IMR-90 (cell line): ENCODE measurements around the gene RAPGEF1. TPM values are rescaled to one million over a fixed set of nuclear protein-coding genes. Genes with fewer than 3 reads are reported as not detected.

ENCODE experiments used
- ATAC-seq: fragments of 200-7000 bp; cut with Tn5 transposase; 2 replicates; pipeline ENCODE4 v1.9.1; 2020; ENCODE audit warnings: low read depth, mild to moderate bottlenecking, moderate library complexity
- BruUV-seq: library from RNA; stranded (reverse); fragments of 400-500 nt; replicated peaks from 2 replicates; lab custom pipeline; 2021; lab: Mats Ljungman, UMichigan
- CTCF ChIA-PET: fragments of 300-600 bp; formaldehyde crosslinking; extraction: SDS; loops from one replicate; lab custom pipeline; 2021; ENCODE audit warnings: antibody characterized with exemption; lab: Yijun Ruan, JAX
- POLR2A ChIA-PET: fragments of 300-600 bp; sonication (Branson Sonifier 250); formaldehyde crosslinking; loops from one replicate; lab custom pipeline; 2022; ENCODE audit warnings: antibody characterized with exemption; ENCODE audit not compliant: unreplicated experiment; lab: Charles Lee
- DNase-seq: peaks from one replicate; pipeline ENCODE4 v3.0.0; 2013
- H2AFZ ChIP-seq: replicated peaks from 2 replicates; pipeline ENCODE3; 2013; ENCODE audit warnings: low read length, mild to moderate bottlenecking; ENCODE audit not compliant: poor library complexity
- H2AK5ac ChIP-seq: 2 replicates; pipeline ENCODE4 v1.6.1; 2013; ENCODE audit warnings: low read depth, low read length, inconsistent platforms
- H2AK9ac ChIP-seq: replicated peaks from 2 replicates; pipeline ENCODE3; 2013; ENCODE audit warnings: mild to moderate bottlenecking, low read depth, low read length, moderate library complexity; ENCODE audit not compliant: poor library complexity
- H2BK120ac ChIP-seq: 2 replicates; pipeline ENCODE4 v1.6.1; 2013; ENCODE audit warnings: low read depth, low read length, inconsistent platforms
- H2BK15ac ChIP-seq: 3 replicates; pipeline ENCODE4 v1.6.1; 2013; ENCODE audit warnings: low read depth, low read length, inconsistent platforms
- H2BK20ac ChIP-seq: 2 replicates; pipeline ENCODE4 v1.6.1; 2013; ENCODE audit warnings: low read depth, mild to moderate bottlenecking, inconsistent platforms, low read length, moderate library complexity
- H2BK5ac ChIP-seq: 2 replicates; pipeline ENCODE4 v1.6.1; 2013; ENCODE audit warnings: mild to moderate bottlenecking, low read depth, low read length, inconsistent platforms; ENCODE audit not compliant: poor library complexity, severe bottlenecking
- H3K14ac ChIP-seq: replicated peaks from 2 replicates; pipeline ENCODE4 v1.6.1; 2013; ENCODE audit warnings: low read depth, low read length, inconsistent platforms
- H3K18ac ChIP-seq: 2 replicates; pipeline ENCODE4 v1.6.1; 2013; ENCODE audit warnings: low read depth, low read length, control low read depth
- H3K23ac ChIP-seq: 2 replicates; pipeline ENCODE4 v1.6.1; 2013; ENCODE audit warnings: low read depth, low read length, inconsistent platforms
- H3K27ac ChIP-seq: 2 replicates; pipeline ENCODE4 v1.5.1; 2013; ENCODE audit warnings: mild to moderate bottlenecking, control low read depth, low read length; ENCODE audit not compliant: insufficient read depth
- H3K27me3 ChIP-seq: 2 replicates; pipeline ENCODE4 v1.6.1; 2013; ENCODE audit warnings: low read length; ENCODE audit not compliant: control insufficient read depth, insufficient read depth
- H3K36me3 ChIP-seq: 2 replicates; pipeline ENCODE4 v1.6.1; 2013; ENCODE audit warnings: low read length, mixed read lengths; ENCODE audit not compliant: control insufficient read depth, insufficient read depth
- H3K4ac ChIP-seq: 2 replicates; pipeline ENCODE4 v1.6.1; 2013; ENCODE audit warnings: low read depth, low read length, inconsistent platforms
- H3K4me1 ChIP-seq: 2 replicates; pipeline ENCODE4 v1.6.1; 2013; ENCODE audit warnings: low read length, mixed read lengths; ENCODE audit not compliant: control insufficient read depth, insufficient read depth
- H3K4me2 ChIP-seq: 2 replicates; pipeline ENCODE4 v1.6.1; 2013; ENCODE audit warnings: low read depth, mild to moderate bottlenecking, control low read depth, low read length, moderate library complexity
- H3K4me3 ChIP-seq: 2 replicates; pipeline ENCODE4 v1.5.1; 2013; ENCODE audit warnings: low read depth, mild to moderate bottlenecking, control low read depth, low read length, moderate library complexity; ENCODE audit not compliant: insufficient read depth
- H3K56ac ChIP-seq: 2 replicates; pipeline ENCODE4 v1.6.1; 2013; ENCODE audit warnings: low read length, inconsistent platforms; ENCODE audit not compliant: insufficient read depth; ENCODE audit errors: extremely low read depth
- H3K79me1 ChIP-seq, 2 experiments: 2 replicates each; pipeline ENCODE4 v1.6.1; 2013; ENCODE audit warnings: low read length in 2 of 2, inconsistent platforms in 1 of 2, low read depth in 1 of 2
- H3K9ac ChIP-seq: 2 replicates; pipeline ENCODE4 v1.6.1; 2013; ENCODE audit warnings: low read depth, low read length, control low read depth
- H3K9me1 ChIP-seq: 2 replicates; pipeline ENCODE4 v1.6.1; 2013; ENCODE audit warnings: low read length, inconsistent platforms; ENCODE audit not compliant: insufficient read depth
- H3K9me3 ChIP-seq: 2 replicates; pipeline ENCODE4 v1.6.1; 2013; ENCODE audit warnings: low read length; ENCODE audit not compliant: control insufficient read depth, insufficient read depth
- H4K20me1 ChIP-seq: 2 replicates; pipeline ENCODE4 v1.6.1; 2013; ENCODE audit warnings: low read length, inconsistent platforms; ENCODE audit not compliant: insufficient read depth
- H4K5ac ChIP-seq: 2 replicates; pipeline ENCODE4 v1.6.1; 2013; ENCODE audit warnings: mild to moderate bottlenecking, low read depth, low read length, control low read depth
- H4K8ac ChIP-seq, 2 experiments: 2 replicates each; pipeline ENCODE4 v1.6.1; 2013; ENCODE audit warnings: low read depth in 2 of 2, low read length in 2 of 2, control low read depth in 1 of 2, inconsistent platforms in 1 of 2
- H4K91ac ChIP-seq: 2 replicates; pipeline ENCODE4 v1.6.1; 2013; ENCODE audit warnings: low read depth, low read length, inconsistent platforms; ENCODE audit not compliant: insufficient read depth
- BHLHE40 ChIP-seq: fragments of 150-350 bp; IDR thresholded peaks from 2 replicates; pipeline ENCODE4 v1.6.1; 2016; ENCODE audit warnings: mild to moderate bottlenecking, low read depth, low read length
- CEBPB ChIP-seq: IDR thresholded peaks from 2 replicates; pipeline ENCODE4 v1.6.1; 2012; ENCODE audit warnings: low read depth, low read length, improper control_type of control experiment
- CHD1 ChIP-seq: IDR thresholded peaks from 2 replicates; pipeline ENCODE4 v1.6.1; 2012; ENCODE audit warnings: low read depth, low read length, improper control_type of control experiment
- CTCF ChIP-seq: conservative IDR thresholded peaks from 2 replicates; pipeline ENCODE4 v1.5.1; 2012; ENCODE audit warnings: mild to moderate bottlenecking, low read depth, low read length, improper control_type of control experiment
- MXI1 ChIP-seq: IDR thresholded peaks from 2 replicates; pipeline ENCODE4 v1.6.1; 2012; ENCODE audit warnings: low read depth, mild to moderate bottlenecking, low read length, moderate library complexity, borderline replicate concordance
- NFE2L2 ChIP-seq: fragments of 150-350 bp; IDR thresholded peaks from 2 replicates; pipeline ENCODE4 v1.6.1; 2016; ENCODE audit warnings: low read depth, mild to moderate bottlenecking, low read length
- RAD21 ChIP-seq: IDR thresholded peaks from 2 replicates; pipeline ENCODE4 v1.6.1; 2012; ENCODE audit warnings: low read length, improper control_type of control experiment
- RCOR1 ChIP-seq: IDR thresholded peaks from 2 replicates; pipeline ENCODE4 v1.6.1; 2012; ENCODE audit warnings: mild to moderate bottlenecking, low read length, improper control_type of control experiment; ENCODE audit not compliant: insufficient replicate concordance
- RFX5 ChIP-seq: IDR thresholded peaks from 2 replicates; pipeline ENCODE4 v1.8.0; 2012; ENCODE audit warnings: low read depth, mild to moderate bottlenecking, low read length, moderate library complexity
- SMC3 ChIP-seq: fragments of 150-350 bp; IDR thresholded peaks from 2 replicates; pipeline ENCODE4 v1.6.1; 2016; ENCODE audit warnings: low read depth, mild to moderate bottlenecking, antibody characterized with exemption, low read length, moderate library complexity
- USF2 ChIP-seq: fragments of 150-350 bp; IDR thresholded peaks from 2 replicates; pipeline ENCODE4 v1.6.1; 2017; ENCODE audit warnings: mild to moderate bottlenecking, antibody characterized with exemption, low read length, low read depth
- WGBS, 2 experiments: methylation state at CpG; one replicate each; pipeline versions ENCODE4 v1.1.5 to v1.1.7; 2013; ENCODE audit warnings: missing lambda C conversion rate in 2 of 2; ENCODE audit not compliant: insufficient read length in 1 of 2; ENCODE audit errors: extremely low coverage in 2 of 2; 5-methylcytosine and 5-hydroxymethylcytosine counted together
- dilution Hi-C: fragments of 300-500 bp; cut with HindIII; formaldehyde crosslinking; loops from one replicate; pipeline ENCODE4 v1.14.3; 2018; ENCODE audit warnings: low sequenced_read_pairs; ENCODE audit not compliant: unreplicated experiment
- in situ Hi-C: fragments of 300-500 bp; cut with MboI; formaldehyde crosslinking; loops from 3 replicates; pipeline ENCODE4 v1.14.3; 2019; ENCODE audit warnings: low sequenced_read_pairs, inconsistent platforms, mixed read lengths
- intact Hi-C: fragments of 100-400 bp; cut with micrococcal nuclease; formaldehyde crosslinking; loops from 2 replicates; pipeline ENCODE4 v1.10.0; 2022
- polyA plus RNA-seq, 3 experiments: library from polyadenylated mRNA; depleted of rRNA; stranded (reverse); fragments of >200 nt; gene quantifications; 2 replicates each; pipeline ENCODE4 v1.2.3, GENCODE V29; 2012; ENCODE audit warnings: low replicate concordance in 1 of 3
- total RNA-seq: library from RNA; depleted of rRNA; stranded (reverse); fragments of >200 nt; gene quantifications from 2 replicates; pipeline ENCODE4 v1.2.3, GENCODE V29; 2012

RAPGEF1 gene
- total and polyA plus RNA-seq, 2 of the 4 experiments (the other 2 are of a cell fraction), result 13.1 to 22.3 TPM

- no peak overlapping the region for H2AFZ ChIP-seq
- H3K4me2 ChIP-seq, result no peak overlapping the region
- no peak overlapping the region for H3K56ac ChIP-seq
- peaks cover 41% of the 10 kb centered on the region for H3K36me3 ChIP-seq
- H2BK15ac ChIP-seq, result no peak overlapping the region
- WGBS, 2 experiments, result 92% methylated on average over 2 of the region's 25 CpGs; no CpG with 5 or more reads in 1 of the 2 experiments
- no peak overlapping the region for H3K27ac ChIP-seq
- DNase-seq (no peak), ATAC-seq (no peak)
- no peak overlapping the region for H2AK5ac ChIP-seq
- H3K18ac ChIP-seq, result no peak overlapping the region
- ChIA-PET POLR2A (no interaction called here), CTCF (no interaction called here)
- H3K9me3 ChIP-seq, result no peaks in the 10 kb centered on the region
- H2BK120ac ChIP-seq, result no peak overlapping the region
- no peak overlapping the region for H3K4ac ChIP-seq
- H3K27me3 ChIP-seq, result no peaks in the 10 kb centered on the region
- H4K8ac ChIP-seq, result no peak overlapping the region
- intact Hi-C loops (no loop called here), in situ Hi-C loops (loop anchor here (25.0 kb wide), 1 partner anchor 685 kb away; no protein-coding TSS in a partner anchor), dilution Hi-C loops (no loop called here)
- H3K4me3 ChIP-seq, result no peak overlapping the region
- H2BK20ac ChIP-seq, result no peak overlapping the region
- H3K9me1 ChIP-seq, result 0 out of 2 replicates have a peak, but pooled peaks cover 3% of the 10 kb centered on the region
- no peak for TF ChIP-seq RFX5
- TF ChIP-seq RAD21, result no peak
- TF ChIP-seq CTCF, result no peak
- TF ChIP-seq BHLHE40, result no peak
- no peak for TF ChIP-seq CHD1
- no peak for TF ChIP-seq CEBPB
- TF ChIP-seq USF2, result no peak
- no peak for TF ChIP-seq SMC3
- TF ChIP-seq RCOR1, result no peak
- no peak for TF ChIP-seq NFE2L2
- no peak for TF ChIP-seq MXI1
- no peak overlapping the region for H3K9ac ChIP-seq
- BruUV-seq, result TSS peak; percentile 60
- H4K91ac ChIP-seq, result no peak overlapping the region
- no peak overlapping the region for H2AK9ac ChIP-seq
- H3K14ac ChIP-seq, result no peak overlapping the region
- no peak overlapping the region for H4K5ac ChIP-seq
- no peak overlapping the region for H2BK5ac ChIP-seq
- H3K23ac ChIP-seq, result no peak overlapping the region
- no peaks in the 10 kb centered on the region for H4K20me1 ChIP-seq
- H3K79me1 ChIP-seq, result no peaks in the 10 kb centered on the region
- no peaks in the 10 kb centered on the region for H3K4me1 ChIP-seq
Measured at GRCh38 chr9:131577005-131578000, 162.6 kb downstream of the RAPGEF1 start.
